ENCODE results near the gene TBL1XR1. TPM values are rescaled to one million over a fixed set of nuclear protein-coding genes. Genes with fewer than 3 reads are reported as not detected.
A peak's percentile ranks its signal among the peaks of the same experiment; 100 is the strongest.

TBL1XR1 gene
- total RNA-seq, 1 experiment from 2014 or later: 192 TPM

DNA sequence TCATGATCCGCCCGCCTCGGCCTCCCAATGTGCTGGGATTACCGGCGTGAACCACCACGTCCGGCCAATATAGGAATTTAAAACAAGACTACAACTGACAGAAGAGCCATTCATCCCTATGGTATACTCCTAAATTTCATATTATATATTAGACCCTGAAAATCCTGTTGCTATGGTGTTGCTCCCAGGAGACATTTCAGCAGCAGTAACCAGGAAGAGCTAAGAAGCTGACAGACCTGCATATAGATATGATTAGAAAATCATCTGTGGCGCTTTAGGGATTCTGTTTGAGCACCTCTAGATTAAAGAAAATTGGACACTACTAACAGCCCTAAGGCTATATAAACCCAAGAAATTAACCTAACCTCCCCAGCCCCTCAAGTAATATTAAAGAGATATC lies 38.8 kb downstream of the TBL1XR1 start:
- POLR2A ChIA-PET: no interaction called here
- TF ChIP-seq POLR2AphosphoS5 (IDR thresholded peaks at IDR 0.05; ENCODE audit: low read depth, low read length): no peak
- TF ChIP-seq SIN3A (IDR thresholded peaks at IDR 0.05; ENCODE audit: borderline replicate concordance, insufficient read depth, low read depth, low read length): no peak
- TF ChIP-seq REST (IDR thresholded peaks at IDR 0.05; ENCODE audit: insufficient read depth in 1 of 2, low read depth in 2 of 2, low read length in 1 of 2): no peak
- no peak for TF ChIP-seq CTCF (IDR thresholded peaks at IDR 0.05)
- no peak for TF ChIP-seq TCF7L2 (IDR thresholded peaks at IDR 0.05; ENCODE audit: low read depth, low read length)

DNA sequence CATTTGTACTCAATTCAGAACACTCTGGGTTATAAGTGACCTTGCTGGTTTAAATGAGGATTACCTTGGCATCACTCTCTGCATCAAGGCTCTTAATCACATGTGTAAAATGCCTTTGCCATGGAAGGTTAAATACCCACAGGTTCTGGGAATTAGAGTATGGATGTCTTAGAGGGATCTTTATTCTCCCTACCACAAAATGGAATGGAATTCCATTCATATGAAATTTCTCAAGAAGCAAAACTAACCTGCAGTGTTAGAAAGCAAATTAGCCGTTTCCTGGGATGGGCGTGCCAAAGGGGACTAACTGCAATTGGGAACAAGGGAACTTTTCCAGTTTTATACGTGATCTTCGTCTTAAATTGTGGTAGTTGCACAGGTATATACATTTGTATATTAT lies 39.8 kb downstream of the TBL1XR1 start:
- TSS peak; percentile 18 for BruUV-seq (replicated peaks)
- H3K27ac ChIP-seq (ENCODE audit: low read length): peak overlapping the region; percentile 26; the same call in 1 of the 2 replicates
- in situ Hi-C loops (cut with HindIII; ENCODE audit: low pct_unique_long_range_greater_than_20kb, low sequenced_read_pairs) (no loop called here), intact Hi-C loops (cut with micrococcal nuclease; ENCODE audit: unreplicated experiment) (no loop called here)
- ChIA-PET CTCF (no interaction called here), POLR2A (no interaction called here)
- no peaks in the 10 kb centered on the region for H3K27me3 ChIP-seq (ENCODE audit: control insufficient read depth, insufficient read depth, low read length)
- TF ChIP-seq CTCF (IDR thresholded peaks at IDR 0.05) (no peak), TCF7L2 (IDR thresholded peaks at IDR 0.05; ENCODE audit: low read depth, low read length) (no peak), SIN3A (IDR thresholded peaks at IDR 0.05; ENCODE audit: borderline replicate concordance, insufficient read depth, low read depth, low read length) (no peak), REST (IDR thresholded peaks at IDR 0.05; ENCODE audit: insufficient read depth in 1 of 2, low read depth in 2 of 2, low read length in 1 of 2) (no peak), POLR2AphosphoS5 (IDR thresholded peaks at IDR 0.05; ENCODE audit: low read depth, low read length) (no peak)
- H3K4me3 ChIP-seq (ENCODE audit: low read depth in 2 of 2, low read length in 2 of 2): no peak overlapping the region
- H3K4me1 ChIP-seq (ENCODE audit: control insufficient read depth, insufficient read depth, low read length): peaks cover 27% of the 10 kb centered on the region
- peak; percentile 57 for ATAC-seq
- no peaks in the 10 kb centered on the region for H3K36me3 ChIP-seq (ENCODE audit: control insufficient read depth, insufficient read depth, low read length)
- no peaks in the 10 kb centered on the region for H3K9me3 ChIP-seq (ENCODE audit: control insufficient read depth, insufficient read depth, low read depth, low read length)
- DNase-seq (ENCODE audit: low read depth, low spot score): no peak

More for the DNA sequence above, 38.8 kb downstream of the TBL1XR1 start:
- intact Hi-C loops (cut with micrococcal nuclease; ENCODE audit: unreplicated experiment): no loop called here
- H3K27me3 ChIP-seq (ENCODE audit: control insufficient read depth, insufficient read depth, low read length): no peaks in the 10 kb centered on the region
- in situ Hi-C loops (cut with HindIII; ENCODE audit: low pct_unique_long_range_greater_than_20kb, low sequenced_read_pairs): no loop called here
- no peak overlapping the region for H3K4me3 ChIP-seq (ENCODE audit: low read depth in 2 of 2, low read length in 2 of 2)
- no peaks in the 10 kb centered on the region for H3K36me3 ChIP-seq (ENCODE audit: control insufficient read depth, insufficient read depth, low read length)
- H3K4me1 ChIP-seq (ENCODE audit: control insufficient read depth, insufficient read depth, low read length): peaks cover 27% of the 10 kb centered on the region
- CTCF ChIA-PET: no interaction called here
- ATAC-seq (0 out of 2 replicates have a peak, but pooled peaks have one; percentile 37), DNase-seq (ENCODE audit: low read depth, low spot score) (no peak)
- no peaks in the 10 kb centered on the region for H3K9me3 ChIP-seq (ENCODE audit: control insufficient read depth, insufficient read depth, low read depth, low read length)
- no TSS peak for BruUV-seq (replicated peaks)
- no peak overlapping the region for H3K27ac ChIP-seq (ENCODE audit: low read length)

Measured in Panc1 (cell line).